Activated naive CD4-positive, alpha-beta T cell treated with anti-CD3 and anti-CD28 coated beads for 36 hours (primary cell): Measurements from ENCODE around the gene TMCC2. TPM values are rescaled to one million over a fixed set of nuclear protein-coding genes. Genes with fewer than 3 reads are reported as not detected.
A peak's percentile ranks its signal among the peaks of the same experiment; 100 is the strongest.
"Not testable (repeated sequence)": the region's sequence is repeated elsewhere in the genome, so short reads cannot be mapped to it uniquely, and the experiment has no call there.

ENCODE experiments used
- CTCF ChIA-PET: fragments of 350-600 bp; sonication (Branson Sonifier 250); formaldehyde crosslinking; loops from one replicate; lab custom pipeline; 2021; ENCODE audit warnings: antibody characterized with exemption; lab: Charles Lee
- DNase-seq: peaks from one replicate; pipeline ENCODE4 v3.0.0-alpha.2; 2020
- H3K27ac Mint-ChIP-seq: one replicate; pipeline ENCODE4 v1.8.0; 2021; ENCODE audit warnings: mild to moderate bottlenecking, mixed read lengths
- H3K27me3 Mint-ChIP-seq: one replicate; pipeline ENCODE4 v1.8.0; 2021; ENCODE audit warnings: low read depth, mixed read lengths
- H3K36me3 Mint-ChIP-seq: one replicate; pipeline ENCODE4 v1.8.0; 2021; ENCODE audit warnings: low read depth, mixed read lengths
- H3K4me1 Mint-ChIP-seq: one replicate; pipeline ENCODE4 v1.8.0; 2021; ENCODE audit warnings: low read depth, mixed read lengths
- H3K4me3 Mint-ChIP-seq: one replicate; pipeline ENCODE4 v1.8.0; 2021; ENCODE audit warnings: mild to moderate bottlenecking, moderate library complexity, mixed read lengths
- H3K9me3 Mint-ChIP-seq: one replicate; pipeline ENCODE4 v1.8.0; 2021; ENCODE audit warnings: mixed read lengths
- intact Hi-C: fragments of 100-400 bp; cut with micrococcal nuclease; formaldehyde crosslinking; loops from one replicate; pipeline ENCODE4 v1.15.1; 2023
- total RNA-seq, 2 experiments: library from RNA; stranded (reverse); gene quantifications; one replicate each; pipeline ENCODE4 v1.2.3, GENCODE V29; 2021

The TMCC2 gene
- total RNA-seq, 2 experiments from 2014 or later = 42.5 to 44.8 TPM

DNA sequence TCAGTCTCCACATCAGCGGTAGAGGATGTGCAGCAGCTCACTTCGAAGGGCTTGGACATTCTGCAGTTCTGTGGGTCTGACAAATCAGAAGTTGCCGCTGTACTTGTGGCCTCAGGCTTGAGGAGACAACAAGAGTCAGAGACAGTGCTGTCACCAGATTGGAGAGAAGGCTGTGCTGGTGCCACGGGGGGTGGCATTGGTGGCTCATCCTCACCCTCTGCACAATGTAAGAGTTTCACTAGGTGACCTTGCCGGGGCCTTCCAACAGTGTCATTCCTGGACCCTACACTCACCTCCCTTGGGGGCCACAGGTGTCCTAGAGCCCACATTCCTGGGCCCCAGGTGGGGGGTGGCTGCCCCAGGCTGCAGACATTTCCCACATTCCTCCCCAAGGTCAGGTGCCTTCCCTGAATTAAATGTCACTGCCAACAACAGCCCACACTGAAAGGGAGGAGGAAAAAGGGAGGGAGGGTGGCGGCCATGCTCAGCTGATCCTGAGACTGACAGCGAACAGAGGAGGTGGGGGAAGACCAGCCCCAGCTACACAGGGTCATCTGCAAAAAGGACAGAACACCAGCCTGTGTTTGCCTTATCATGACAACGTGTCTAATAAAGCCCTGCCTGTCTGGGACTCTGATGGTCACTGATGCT lies 46.4 kb downstream of the TMCC2 start:
- Mint-ChIP-seq H3K4me3 (no peak overlapping the region), H3K36me3 (peaks cover 17% of the 10 kb centered on the region), H3K27ac (peak overlapping the region; percentile 27), H3K27me3 (no peaks in the 10 kb centered on the region), H3K4me1 (peaks cover 56% of the 10 kb centered on the region), H3K9me3 (no peaks in the 10 kb centered on the region)
- CTCF ChIA-PET = interaction anchor here (0.7 to 25.4 kb wide), 25 partner anchors 8 to 211 kb away, joined by 3 to 948 read pairs (median 5); partner anchors contain the start of genes NUAK2 and TMCC2
- DNase-seq = peak; percentile 23
- intact Hi-C loops = loop anchor here (5.0 kb wide), 2 partner anchors 158 to 208 kb away; no protein-coding TSS in a partner anchor

DNA sequence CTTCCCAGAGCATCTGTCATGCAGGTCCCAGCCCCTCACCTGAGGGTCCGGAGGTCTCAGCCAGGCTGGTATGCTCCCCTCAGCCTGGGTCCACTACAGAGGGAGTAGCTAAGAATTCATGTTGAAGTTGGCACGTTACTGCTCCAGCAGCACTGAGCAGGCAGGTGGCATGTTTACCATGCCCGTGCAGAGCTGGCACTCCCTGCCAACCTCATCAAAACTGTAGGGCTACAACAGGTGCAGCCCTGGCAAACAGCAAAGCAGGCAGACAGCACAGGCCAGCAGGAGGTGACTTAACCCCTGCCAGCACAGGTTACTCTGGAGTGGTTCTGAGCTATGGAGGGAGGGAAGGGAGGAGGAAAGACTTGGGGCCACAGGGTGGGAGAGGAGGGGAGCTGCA lies 47.4 kb downstream of the TMCC2 start:
- Mint-ChIP-seq H3K36me3 (peaks cover 18% of the 10 kb centered on the region), H3K9me3 (no peaks in the 10 kb centered on the region), H3K27ac (no peak overlapping the region), H3K4me3 (no peak overlapping the region), H3K4me1 (peaks cover 65% of the 10 kb centered on the region), H3K27me3 (no peaks in the 10 kb centered on the region)
- CTCF ChIA-PET = interaction anchor here (0.5 to 25.4 kb wide), 13 partner anchors 10 to 357 kb away, joined by 3 to 948 read pairs (median 4); partner anchors contain the start of genes ELK4, NUAK2 and TMCC2
- DNase-seq = peak; percentile 36
- intact Hi-C loops = no loop called here

DNA sequence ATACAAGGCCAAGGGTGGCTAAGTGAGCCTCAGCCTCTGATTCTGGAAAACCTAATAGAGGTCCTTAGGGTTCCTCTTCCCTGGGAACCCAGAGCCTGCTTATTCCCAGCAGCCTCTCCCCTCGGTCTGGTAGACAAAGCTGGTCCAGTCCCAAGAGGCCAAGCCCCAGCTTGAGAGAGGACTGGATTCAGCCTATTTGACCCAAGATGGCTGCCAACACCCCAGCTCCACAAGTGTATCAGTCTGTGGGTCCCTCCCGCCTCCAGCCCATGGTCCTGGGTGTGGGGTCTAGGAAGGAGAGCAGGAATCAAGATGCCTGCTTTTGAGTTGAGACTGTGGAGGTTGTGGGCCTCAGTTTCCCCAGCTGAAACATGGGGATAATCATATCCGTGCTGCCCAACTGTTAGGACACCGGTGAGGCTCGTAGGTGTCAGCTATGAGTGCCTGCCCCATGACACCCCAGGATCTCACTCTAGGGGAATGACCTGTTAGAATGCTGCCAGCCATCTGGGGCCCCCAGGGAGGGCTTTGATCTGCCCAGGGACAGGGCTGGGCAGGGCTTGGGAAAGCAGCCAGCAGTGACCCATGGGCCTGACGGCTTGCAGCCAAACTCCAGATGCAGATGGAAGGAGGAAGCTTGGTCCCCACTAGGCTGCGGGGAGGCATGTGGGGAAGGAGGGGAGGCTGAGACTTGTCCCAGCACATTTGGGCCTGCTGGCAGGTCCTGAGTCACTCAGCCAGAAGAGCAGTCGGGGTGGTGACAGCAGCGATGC lies 48.4 kb downstream of the TMCC2 start:
- H3K4me3 Mint-ChIP-seq = no peak overlapping the region
- DNase-seq = no peak
- H3K9me3 Mint-ChIP-seq = peaks cover 3% of the 10 kb centered on the region
- intact Hi-C loops = no loop called here
- CTCF ChIA-PET = interaction anchor here (1.0 to 25.4 kb wide), 10 partner anchors 9 to 356 kb away, joined by 3 to 948 read pairs (median 5); partner anchors contain the start of genes ELK4 and NUAK2
- no peak overlapping the region for H3K27ac Mint-ChIP-seq
- H3K4me1 Mint-ChIP-seq = peaks cover 70% of the 10 kb centered on the region
- H3K36me3 Mint-ChIP-seq = peaks cover 14% of the 10 kb centered on the region
- no peaks in the 10 kb centered on the region for H3K27me3 Mint-ChIP-seq

DNA sequence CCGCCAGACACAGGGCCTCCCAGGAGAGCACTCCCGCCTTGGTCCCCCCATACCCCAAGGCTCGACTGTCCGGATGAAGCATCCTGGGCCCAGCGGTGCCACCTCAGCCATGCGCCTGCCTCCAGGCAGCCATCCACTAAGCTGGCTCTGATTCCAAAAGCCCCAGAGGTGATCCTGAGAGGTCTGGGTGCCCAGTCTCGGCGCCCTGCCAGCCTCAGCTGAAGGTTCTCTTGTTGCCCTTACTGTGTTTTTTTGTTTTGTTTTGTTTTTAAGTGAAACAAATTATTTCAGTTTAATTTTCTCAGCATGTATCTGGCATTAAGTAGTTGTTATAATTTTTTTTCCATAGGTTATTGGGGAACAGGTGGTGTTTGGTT lies 48.9 kb downstream of the TMCC2 start:
- no peak overlapping the region for H3K27ac Mint-ChIP-seq
- no peak overlapping the region for H3K4me3 Mint-ChIP-seq
- no peak for DNase-seq
- intact Hi-C loops = no loop called here
- H3K27me3 Mint-ChIP-seq = no peaks in the 10 kb centered on the region
- CTCF ChIA-PET = interaction anchor here (1.1 to 25.4 kb wide), 7 partner anchors 9 to 81 kb away, joined by 3 to 948 read pairs (median 6); partner anchors contain the start of gene NUAK2
- H3K9me3 Mint-ChIP-seq = peaks cover 3% of the 10 kb centered on the region
- peaks cover 11% of the 10 kb centered on the region for H3K36me3 Mint-ChIP-seq
- peaks cover 70% of the 10 kb centered on the region for H3K4me1 Mint-ChIP-seq

DNA sequence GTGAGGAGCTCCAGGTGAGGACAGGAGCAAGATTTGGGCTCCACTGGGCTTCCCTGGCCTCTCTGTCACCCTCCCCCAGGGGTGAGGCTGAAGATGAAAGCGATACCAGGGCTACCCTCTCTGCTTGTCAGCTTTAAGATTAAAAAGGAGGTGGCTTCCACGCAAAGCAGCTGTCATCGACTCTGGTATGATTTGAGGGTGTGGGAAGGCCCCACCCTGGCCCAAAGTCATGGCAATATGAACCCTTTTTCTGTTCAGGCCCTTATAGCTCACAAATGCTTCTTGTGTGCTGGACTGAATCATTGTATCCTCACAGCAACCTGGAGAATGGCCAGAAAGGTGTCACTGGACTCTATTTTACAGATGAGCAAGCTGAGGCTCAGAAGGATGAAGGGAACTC lies 52.2 kb downstream of the TMCC2 start:
- H3K27ac Mint-ChIP-seq = peak overlapping the region; percentile 41
- H3K4me3 Mint-ChIP-seq = no peak overlapping the region
- CTCF ChIA-PET = interaction anchor here (1.2 to 25.4 kb wide), 4 partner anchors 9 to 57 kb away, joined by 3 to 948 read pairs (median 4); partner anchors contain the start of gene NUAK2
- peaks cover 5% of the 10 kb centered on the region for H3K36me3 Mint-ChIP-seq
- H3K9me3 Mint-ChIP-seq = peaks cover 3% of the 10 kb centered on the region
- intact Hi-C loops = loop anchor here (10.0 kb wide), 1 partner anchor 495 kb away; the partner anchor contains the start of gene RAB29
- H3K4me1 Mint-ChIP-seq = peaks cover 72% of the 10 kb centered on the region
- peak; percentile 69 for DNase-seq
- no peaks in the 10 kb centered on the region for H3K27me3 Mint-ChIP-seq

DNA sequence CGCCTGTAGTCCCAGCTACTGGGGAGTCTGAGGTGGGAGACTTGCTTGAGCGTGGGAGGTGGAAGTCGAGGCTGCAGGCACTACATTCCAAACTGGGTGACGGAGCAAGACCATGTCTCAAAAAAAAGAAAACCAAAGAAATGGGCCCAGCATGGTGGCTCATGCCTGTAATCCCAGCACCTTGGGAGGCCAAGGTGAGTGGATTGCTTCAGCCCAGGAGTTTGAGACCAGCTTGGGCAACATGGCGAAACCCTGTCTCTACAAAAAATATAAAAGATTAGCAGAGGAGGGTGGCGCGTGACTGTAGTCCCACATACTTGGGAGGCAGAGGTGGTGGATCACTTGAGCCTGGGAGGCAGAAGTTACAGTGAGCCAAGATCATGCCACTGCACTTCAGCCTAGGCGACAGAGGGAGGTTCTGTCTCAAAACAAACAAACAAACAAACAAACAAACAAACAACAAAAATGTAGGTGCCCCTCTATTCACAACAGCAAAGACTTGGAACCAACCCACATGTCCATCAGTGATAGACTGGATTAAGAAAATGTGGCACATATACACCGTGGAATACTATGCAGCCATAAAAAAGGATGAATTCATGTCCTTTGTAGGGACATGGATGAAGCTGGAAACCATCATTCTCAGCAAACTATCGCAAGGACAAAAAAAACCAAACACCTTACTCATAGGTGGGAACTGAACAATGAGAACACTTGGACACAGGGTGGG lies 53.1 kb downstream of the TMCC2 start:
- DNase-seq, H3K9me3 Mint-ChIP-seq, H3K27me3 Mint-ChIP-seq, H3K4me3 Mint-ChIP-seq, H3K36me3 Mint-ChIP-seq: not testable (repeated sequence)
- intact Hi-C loops = loop anchor here (10.0 kb wide), 1 partner anchor 494 kb away; the partner anchor contains the start of gene RAB29
- Mint-ChIP-seq H3K27ac (peak overlapping the region; percentile 36), H3K4me1 (peaks cover 74% of the 10 kb centered on the region)
- CTCF ChIA-PET = interaction anchor here (0.6 to 25.4 kb wide), 5 partner anchors 9 to 213 kb away, joined by 3 to 948 read pairs (median 5); partner anchors contain the start of gene NUAK2

DNA sequence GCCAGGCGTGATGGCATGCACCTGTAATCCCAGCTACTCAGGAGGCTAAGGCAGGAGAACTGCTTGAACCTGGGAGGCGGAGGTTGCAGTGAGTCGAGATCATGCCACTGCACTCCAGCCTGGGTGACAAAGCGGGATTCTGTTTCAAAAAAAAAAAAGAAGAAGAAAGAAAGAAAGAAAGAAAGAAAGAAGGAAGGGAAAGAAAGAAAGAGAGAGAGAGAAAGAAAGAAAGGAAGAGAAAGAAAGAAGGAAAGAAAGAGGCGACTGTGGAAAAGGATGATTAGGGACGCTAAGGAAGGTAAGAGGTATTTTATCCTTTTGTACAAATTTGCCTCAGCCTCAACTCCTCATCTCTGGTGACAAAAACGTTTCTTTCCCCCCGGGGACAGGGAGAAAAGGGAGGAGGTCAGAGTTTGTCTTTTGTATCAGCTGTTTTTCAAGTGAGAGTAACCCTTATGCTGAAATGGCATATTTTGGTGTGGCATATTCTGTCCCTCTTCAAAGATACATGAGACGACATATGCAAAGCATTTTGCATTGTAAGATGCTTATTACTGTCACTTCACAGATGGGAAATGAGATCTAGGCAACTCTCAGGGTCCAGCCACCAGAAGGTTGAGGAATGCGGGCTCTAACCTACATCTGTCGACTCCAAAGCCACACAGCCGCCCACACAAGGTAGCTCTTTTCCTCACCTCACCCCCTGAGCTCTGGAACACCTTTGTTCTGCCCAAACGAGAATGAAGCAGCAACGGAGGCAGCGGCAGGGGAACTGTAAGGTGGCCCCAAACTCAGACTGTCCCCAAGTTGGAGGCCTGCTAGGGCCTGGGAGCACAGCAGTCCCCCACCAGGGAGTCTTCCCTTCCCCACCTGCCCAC lies 55.8 kb downstream of the TMCC2 start:
- Mint-ChIP-seq H3K27me3 (no peaks in the 10 kb centered on the region), H3K27ac (peak overlapping the region; percentile 19), H3K4me3 (no peak overlapping the region), H3K36me3 (peaks cover 5% of the 10 kb centered on the region), H3K9me3 (peaks cover 3% of the 10 kb centered on the region), H3K4me1 (peaks cover 82% of the 10 kb centered on the region)
- intact Hi-C loops = loop anchor here (1.0 to 10.0 kb wide), 5 partner anchors 29 to 491 kb away; partner anchors contain the start of genes NUAK2 and RAB29
- DNase-seq = peak; percentile 28
- CTCF ChIA-PET = interaction anchor here (0.5 to 25.4 kb wide), 5 partner anchors 9 to 112 kb away, joined by 3 to 948 read pairs (median 3); partner anchors contain the start of genes NUAK2 and TMCC2

DNA sequence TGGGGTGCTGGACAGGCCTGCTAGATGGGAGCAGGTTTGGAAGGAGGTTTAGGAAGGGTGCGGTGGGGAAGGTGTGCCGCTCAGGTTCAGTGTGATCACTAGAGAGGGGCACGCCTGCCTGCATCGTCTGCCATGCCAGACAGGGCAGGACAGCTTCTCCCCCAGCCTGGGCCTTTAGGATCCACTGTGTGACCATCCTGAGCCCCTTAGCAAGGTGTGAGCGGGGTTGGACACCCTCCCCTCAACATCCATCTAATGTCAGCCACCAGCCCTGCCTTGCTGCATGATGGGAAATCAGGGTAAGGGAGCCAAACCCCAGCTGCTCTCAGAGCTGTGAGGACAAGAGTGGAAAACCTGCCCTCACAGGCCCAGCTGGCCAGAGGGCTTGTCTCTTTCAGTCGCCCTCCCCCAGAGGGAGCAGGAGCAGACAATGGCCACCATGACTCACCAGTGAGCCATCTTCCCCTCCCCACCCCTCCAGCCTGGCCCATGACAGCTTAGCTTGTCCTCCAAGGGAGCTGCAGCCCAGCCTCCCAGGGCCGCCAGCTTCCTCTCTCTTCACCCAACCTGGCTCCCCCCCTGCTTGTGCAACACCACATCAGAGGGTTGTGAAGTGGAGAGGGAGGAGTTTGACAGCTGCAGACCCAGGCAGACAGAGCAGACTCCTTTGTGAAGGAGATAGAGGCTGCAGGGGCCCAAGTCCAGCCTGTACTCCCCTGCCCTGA lies 56.8 kb downstream of the TMCC2 start:
- H3K9me3 Mint-ChIP-seq = peaks cover 3% of the 10 kb centered on the region
- H3K27me3 Mint-ChIP-seq = no peaks in the 10 kb centered on the region
- intact Hi-C loops = loop anchor here (1.0 to 10.0 kb wide), 8 partner anchors 11 to 768 kb away; partner anchors contain the start of genes NUAK2, RAB29 and RHEX
- DNase-seq = peak; percentile 97
- H3K4me1 Mint-ChIP-seq = peaks cover 77% of the 10 kb centered on the region
- peak overlapping the region; percentile 87 for H3K27ac Mint-ChIP-seq
- CTCF ChIA-PET = interaction anchor here (0.8 to 25.4 kb wide), 4 partner anchors 10 to 82 kb away, joined by 3 to 948 read pairs (median 26); partner anchors contain the start of gene NUAK2
- peaks cover 5% of the 10 kb centered on the region for H3K36me3 Mint-ChIP-seq
- peak overlapping the region; percentile 29 for H3K4me3 Mint-ChIP-seq

DNA sequence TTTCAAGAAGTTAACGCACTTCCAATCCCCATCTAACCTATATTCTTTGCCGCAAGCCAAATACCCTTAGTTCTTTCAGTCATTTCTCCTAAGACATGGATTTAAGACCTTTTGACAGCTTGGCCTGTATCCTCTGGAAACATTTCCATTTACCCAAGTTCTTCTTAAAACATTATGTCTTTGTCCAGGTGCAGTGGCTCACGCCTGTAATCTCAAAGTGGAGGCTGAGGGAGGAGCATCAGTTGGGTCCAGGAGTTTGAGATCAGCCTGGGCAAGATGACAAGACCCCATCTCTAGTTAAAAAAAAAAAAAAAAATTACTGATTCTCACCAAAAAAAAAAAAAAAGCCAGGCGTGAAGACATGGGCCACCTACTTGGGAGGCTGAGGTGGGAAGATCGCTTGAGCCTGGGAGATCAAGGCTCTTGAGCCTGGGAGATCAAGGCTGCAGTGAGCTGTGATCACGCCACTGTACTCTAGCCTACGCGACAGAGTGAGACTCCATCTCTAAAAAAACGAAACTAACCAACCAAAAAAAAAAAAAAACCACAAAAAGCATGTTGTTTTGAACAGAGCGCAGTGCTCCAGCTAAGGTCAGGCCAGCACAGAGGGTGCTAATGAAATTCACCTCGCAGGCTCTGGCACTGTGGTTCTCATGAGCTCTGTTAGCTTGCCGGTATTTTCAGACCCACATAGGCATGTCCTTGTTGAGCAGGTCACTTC lies 57.8 kb downstream of the TMCC2 start:
- Mint-ChIP-seq H3K36me3 (no peaks in the 10 kb centered on the region), H3K4me1 (peaks cover 72% of the 10 kb centered on the region), H3K4me3 (peak overlapping the region; percentile 53), H3K27me3 (no peaks in the 10 kb centered on the region), H3K9me3 (peaks cover 3% of the 10 kb centered on the region), H3K27ac (peak overlapping the region; percentile 87)
- CTCF ChIA-PET = interaction anchor here (0.6 to 25.4 kb wide), 4 partner anchors 11 to 447 kb away, joined by 3 to 948 read pairs (median 27); partner anchors contain the start of gene NUAK2
- DNase-seq = peak; percentile 69
- intact Hi-C loops = loop anchor here (1.0 to 10.0 kb wide), 7 partner anchors 12 to 767 kb away; partner anchors contain the start of genes RAB29 and RHEX
